ENCODE measurements around the gene TPGS1. TPM values are rescaled to one million over a fixed set of nuclear protein-coding genes. Genes with fewer than 3 reads are reported as not detected.

Gene TPGS1
- total RNA-seq, 3 donors from 2014 or later: 77.7 to 98.9 (median 77.7) TPM

- H3K36me3 ChIP-seq: no peaks in the 10 kb centered on the region
- DNase-seq (ENCODE audit: low spot score in 2 of 2): no peak
- no peak overlapping the region for H3K27ac ChIP-seq
- H3K9me3 ChIP-seq: no peaks in the 10 kb centered on the region
- no peaks in the 10 kb centered on the region for H3K4me1 ChIP-seq
- TF ChIP-seq CTCF (IDR thresholded peaks at IDR 0.05) (no peak), POLR2AphosphoS5 (IDR thresholded peaks at IDR 0.05) (no peak), POLR2A (IDR thresholded peaks at IDR 0.05) (no peak)
- intact Hi-C loops (cut with DNase I; ENCODE audit: low total_unique reads): no loop called here
- no peak overlapping the region for H3K4me3 ChIP-seq
- H3K27me3 ChIP-seq: peaks cover 0 to 2% of the 10 kb centered on the region in 2 donors
Measured at GRCh38 chr19:542173-542866, 35.0 kb downstream of the TPGS1 start.

GRCh38 chr19:543910-544608 lies 36.8 kb downstream of the TPGS1 start, which contains the start of gene GZMM:
Gene GZMM (plus strand): TSS chr19:544053. CDS start chr19:544072, 19 bp downstream.
- DNase-seq (ENCODE audit: low spot score in 2 of 2): no peak
- Histone ChIP-seq H3K4me1 (no peaks in the 10 kb centered on the region), H3K36me3 (no peaks in the 10 kb centered on the region), H3K27me3 (peaks cover 3 to 4% of the 10 kb centered on the region in 2 donors), H3K4me3 (peak within 1 kb of the TSS in 1 of 3 donors; percentile 28), H3K27ac (no peak within 1 kb of the TSS), H3K9me3 (no peaks in the 10 kb centered on the region)
- TF ChIP-seq POLR2AphosphoS5 (IDR thresholded peaks at IDR 0.05) (no peak), CTCF (IDR thresholded peaks at IDR 0.05) (no peak), POLR2A (IDR thresholded peaks at IDR 0.05) (no peak)
- intact Hi-C loops (cut with DNase I; ENCODE audit: low total_unique reads): no loop called here

GRCh38 chr19:547117-547516 lies 39.8 kb downstream of the TPGS1 start:
- intact Hi-C loops (cut with DNase I; ENCODE audit: low total_unique reads): no loop called here
- TF ChIP-seq CTCF (IDR thresholded peaks at IDR 0.05) (no peak), POLR2AphosphoS5 (IDR thresholded peaks at IDR 0.05) (no peak), POLR2A (IDR thresholded peaks at IDR 0.05) (no peak)
- no peaks in the 10 kb centered on the region for H3K36me3 ChIP-seq
- H3K27me3 ChIP-seq: peaks cover 3 to 4% of the 10 kb centered on the region in 2 donors
- H3K4me1 ChIP-seq: no peaks in the 10 kb centered on the region
- no peak for DNase-seq (ENCODE audit: low spot score in 2 of 2)
- no peaks in the 10 kb centered on the region for H3K9me3 ChIP-seq
- H3K4me3 ChIP-seq: no peak overlapping the region
- no peak overlapping the region for H3K27ac ChIP-seq

- no peaks in the 10 kb centered on the region for H3K9me3 ChIP-seq
- intact Hi-C loops (cut with DNase I; ENCODE audit: low total_unique reads): no loop called here
- H3K4me3 ChIP-seq: no peak overlapping the region
- TF ChIP-seq POLR2A (IDR thresholded peaks at IDR 0.05) (no peak), POLR2AphosphoS5 (IDR thresholded peaks at IDR 0.05) (no peak), CTCF (IDR thresholded peaks at IDR 0.05) (no peak)
- no peaks in the 10 kb centered on the region for H3K36me3 ChIP-seq
- H3K4me1 ChIP-seq: no peaks in the 10 kb centered on the region
- no peak for DNase-seq (ENCODE audit: low spot score in 2 of 2)
- peaks cover 3 to 4% of the 10 kb centered on the region in 2 donors for H3K27me3 ChIP-seq
- H3K27ac ChIP-seq: no peak overlapping the region
Measured at GRCh38 chr19:547836-548720, 40.8 kb downstream of the TPGS1 start.

All from breast epithelium (tissue), 4 donors.